Suprapubic skin (tissue), 4 donors: ENCODE results near the gene SUFU.

Source experiments
- CTCF ChIP-seq, 2 donors: fragments of 200-600 bp in 1 of 2; fragments of 450-650 bp in 1 of 2; sonication (generic) in 1 of 2; IDR thresholded peaks; one replicate each; pipeline ENCODE4 v1.5.1; 2016 to 2019; ENCODE audit warnings: antibody characterized with exemption in 2 of 2, mild to moderate bottlenecking in 1 of 2, moderate library complexity in 1 of 2
- EP300 ChIP-seq: sonication (generic); formaldehyde crosslinking; IDR thresholded peaks from one replicate; pipeline ENCODE4 v1.6.1; 2017; ENCODE audit warnings: antibody characterized with exemption
- POLR2A ChIP-seq, 2 donors: fragments of 450-650 bp; IDR thresholded peaks; one replicate each; pipeline ENCODE4 v1.6.1; 2017; ENCODE audit warnings: antibody characterized with exemption in 2 of 2, mild to moderate bottlenecking in 2 of 2, moderate library complexity in 2 of 2
- POLR2AphosphoS5 ChIP-seq, 3 donors: sonication (generic); formaldehyde crosslinking; IDR thresholded peaks; one replicate each; pipeline ENCODE4 v1.6.1; 2017; ENCODE audit warnings: antibody characterized with exemption in 3 of 3

GRCh38 chr10:102542800-102543418, 39.1 kb downstream of the SUFU start:
- no peak for TF ChIP-seq CTCF (IDR thresholded peaks at IDR 0.05)
- no peak for TF ChIP-seq POLR2A (IDR thresholded peaks at IDR 0.05)
- no peak for TF ChIP-seq POLR2AphosphoS5 (IDR thresholded peaks at IDR 0.05)
- TF ChIP-seq EP300, result no peak
